Measurements from ENCODE around the gene PLA2G4E. TPM values are rescaled to one million over a fixed set of nuclear protein-coding genes. Genes with fewer than 3 reads are reported as not detected.
A peak's percentile ranks its signal among the peaks of the same experiment; 100 is the strongest.

PLA2G4E gene
- total RNA-seq, 1 experiment from 2014 or later = 1.8 TPM

DNA sequence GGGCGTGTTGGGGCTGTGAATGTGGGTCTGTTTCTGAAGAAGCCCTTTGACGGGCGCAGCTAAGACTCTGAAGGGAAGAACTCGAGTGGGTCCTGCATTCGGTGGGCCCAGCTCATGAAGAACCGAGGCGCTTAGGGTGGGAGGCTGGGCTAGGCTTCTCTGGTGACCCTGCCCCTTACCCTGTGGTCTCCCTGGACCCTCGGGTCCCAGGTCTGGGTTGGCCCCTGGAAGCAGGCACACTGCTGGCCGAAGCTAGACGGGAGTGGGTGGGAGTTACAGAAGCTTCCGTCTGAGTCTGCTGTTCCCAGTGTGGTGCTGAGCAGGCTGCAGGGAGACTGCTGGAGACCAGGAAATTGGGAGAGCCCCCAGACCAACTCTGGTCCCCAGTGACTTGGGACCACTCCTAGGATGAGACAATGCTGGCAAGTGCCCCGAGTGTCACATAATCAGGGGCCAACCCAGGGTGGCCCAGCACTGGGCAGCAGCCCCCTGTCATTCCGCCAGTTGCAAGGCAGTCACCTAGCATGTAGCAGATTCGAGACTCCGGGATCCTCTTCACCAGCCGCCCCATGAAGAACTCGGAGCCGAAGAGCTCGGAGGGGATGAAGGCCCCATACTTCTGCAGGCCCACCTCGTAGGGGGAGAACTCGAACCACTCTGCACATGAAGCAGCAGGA lies 31.8 kb downstream of the PLA2G4E start:
- peak overlapping the region; percentile 29 for H3K27ac Mint-ChIP-seq (ENCODE audit: unreplicated experiment)
- Histone ChIP-seq H3K4me1 (peaks cover 18% of the 10 kb centered on the region), H3K27me3 (replicated peaks; ENCODE audit: control insufficient read depth, insufficient read depth, low read length) (no peaks in the 10 kb centered on the region), H3K9me3 (no peaks in the 10 kb centered on the region), H3K36me3 (ENCODE audit: control insufficient read depth, insufficient read depth, low read length) (no peaks in the 10 kb centered on the region), H3K4me3 (ENCODE audit: low read depth, low read length) (no peak overlapping the region)
- no peak for TF ChIP-seq CTCF (IDR thresholded peaks at IDR 0.05; ENCODE audit: insufficient read depth in 1 of 2, low read depth in 1 of 2, low read length in 1 of 2, severe bottlenecking in 1 of 2, unreplicated experiment in 1 of 2)
- BruUV-seq (replicated peaks) = no TSS peak
- no peaks in the 10 kb centered on the region for H3K9me3 Mint-ChIP-seq (ENCODE audit: unreplicated experiment)
- intact Hi-C loops (cut with micrococcal nuclease; ENCODE audit: unreplicated experiment) = loop anchor here (1.0 to 2.0 kb wide), 4 partner anchors 68 to 146 kb away; no protein-coding TSS in a partner anchor
- no peak overlapping the region for H3K4me3 Mint-ChIP-seq (ENCODE audit: unreplicated experiment)
- POLR2A ChIA-PET = no interaction called here
- no peaks in the 10 kb centered on the region for H3K27me3 Mint-ChIP-seq (ENCODE audit: insufficient read depth, unreplicated experiment)
- CTCF ChIA-PET = interaction anchor here (0.7 to 3.0 kb wide), 8 partner anchors 16 to 95 kb away, joined by 3 to 24 read pairs (median 9); partner anchors contain the start of gene EHD4
- H3K4me1 Mint-ChIP-seq (ENCODE audit: low read depth, unreplicated experiment) = peaks cover 17% of the 10 kb centered on the region
- peak in 1 of 2 experiments; percentile 19 for DNase-seq
- H3K36me3 Mint-ChIP-seq (ENCODE audit: insufficient read depth, unreplicated experiment) = no peaks in the 10 kb centered on the region

DNA sequence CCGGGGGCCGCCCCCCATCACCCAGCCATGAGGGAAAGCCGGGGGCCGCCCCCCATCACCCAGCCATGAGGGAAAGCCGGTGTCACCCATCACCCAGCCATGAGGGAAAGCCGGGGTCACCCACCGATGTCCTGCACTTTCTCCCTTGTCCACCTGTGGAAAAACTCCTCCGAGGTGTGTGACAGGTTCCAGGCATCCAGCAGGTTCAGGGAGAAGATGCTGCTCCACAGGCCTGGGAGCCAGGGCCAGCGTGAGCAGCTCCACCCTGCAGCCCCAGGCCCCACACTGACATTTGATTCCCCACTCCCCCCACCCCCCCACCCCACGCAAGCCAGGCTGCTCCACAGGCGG lies 32.9 kb downstream of the PLA2G4E start:
- no peak overlapping the region for H3K4me3 ChIP-seq (ENCODE audit: low read depth, low read length)
- H3K27me3 Mint-ChIP-seq (ENCODE audit: insufficient read depth, unreplicated experiment) = no peaks in the 10 kb centered on the region
- CTCF ChIA-PET = interaction anchor here (1.2 to 3.0 kb wide), 3 partner anchors 15 to 96 kb away, joined by 5 to 24 read pairs (median 12); partner anchors contain the start of gene EHD4
- intact Hi-C loops (cut with micrococcal nuclease; ENCODE audit: unreplicated experiment) = loop anchor here (2.0 kb wide), 2 partner anchors 79 to 147 kb away; no protein-coding TSS in a partner anchor
- no peak for TF ChIP-seq CTCF (IDR thresholded peaks at IDR 0.05; ENCODE audit: insufficient read depth in 1 of 2, low read depth in 1 of 2, low read length in 1 of 2, severe bottlenecking in 1 of 2, unreplicated experiment in 1 of 2)
- H3K9me3 ChIP-seq = no peaks in the 10 kb centered on the region
- H3K27me3 ChIP-seq (replicated peaks; ENCODE audit: control insufficient read depth, insufficient read depth, low read length) = no peaks in the 10 kb centered on the region
- peaks cover 18% of the 10 kb centered on the region for H3K4me1 ChIP-seq
- H3K4me1 Mint-ChIP-seq (ENCODE audit: low read depth, unreplicated experiment) = peaks cover 21% of the 10 kb centered on the region
- H3K36me3 Mint-ChIP-seq (ENCODE audit: insufficient read depth, unreplicated experiment) = no peaks in the 10 kb centered on the region
- no peaks in the 10 kb centered on the region for H3K36me3 ChIP-seq (ENCODE audit: control insufficient read depth, insufficient read depth, low read length)
- DNase-seq = no peak
- BruUV-seq (replicated peaks) = no TSS peak
- no peak overlapping the region for H3K27ac Mint-ChIP-seq (ENCODE audit: unreplicated experiment)
- H3K9me3 Mint-ChIP-seq (ENCODE audit: unreplicated experiment) = no peaks in the 10 kb centered on the region
- POLR2A ChIA-PET = no interaction called here
- no peak overlapping the region for H3K4me3 Mint-ChIP-seq (ENCODE audit: unreplicated experiment)

DNA sequence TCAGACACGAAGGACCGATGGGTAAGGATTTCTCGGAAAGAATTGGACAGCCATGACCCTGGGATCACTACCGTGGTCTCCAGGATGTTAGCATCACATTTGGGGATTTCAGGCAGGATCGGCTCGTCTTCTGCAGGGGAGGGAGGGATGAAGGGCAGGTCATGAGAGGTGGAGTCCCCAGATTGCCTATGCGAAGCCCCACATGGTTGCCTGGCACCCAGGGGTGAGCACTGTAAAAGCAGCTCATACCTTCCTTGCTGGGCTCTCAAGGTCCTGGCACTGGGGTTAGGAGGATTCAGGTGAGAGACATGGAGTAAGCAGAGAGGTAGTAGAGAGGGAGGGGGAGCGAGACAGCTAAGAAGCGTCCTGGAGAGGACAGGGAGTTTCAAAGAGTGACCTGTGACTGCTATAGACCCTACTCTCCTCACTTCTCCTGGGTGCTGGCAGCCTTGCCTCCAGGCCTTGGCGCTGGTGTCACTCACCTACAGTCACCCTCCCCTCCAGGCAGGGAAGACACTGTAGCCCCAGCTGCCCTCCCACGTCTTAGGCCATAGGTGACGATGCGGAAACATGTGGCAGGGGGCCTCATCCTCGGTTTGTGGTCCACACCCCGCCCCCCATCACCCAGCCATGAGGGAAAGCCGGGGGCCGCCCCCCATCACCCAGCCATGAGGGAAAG lies 33.5 kb downstream of the PLA2G4E start:
- H3K9me3 Mint-ChIP-seq (ENCODE audit: unreplicated experiment) = no peaks in the 10 kb centered on the region
- H3K4me3 Mint-ChIP-seq (ENCODE audit: unreplicated experiment) = no peak overlapping the region
- H3K27me3 Mint-ChIP-seq (ENCODE audit: insufficient read depth, unreplicated experiment) = no peaks in the 10 kb centered on the region
- no TSS peak for BruUV-seq (replicated peaks)
- no peak for TF ChIP-seq CTCF (IDR thresholded peaks at IDR 0.05; ENCODE audit: insufficient read depth in 1 of 2, low read depth in 1 of 2, low read length in 1 of 2, severe bottlenecking in 1 of 2, unreplicated experiment in 1 of 2)
- H3K4me1 Mint-ChIP-seq (ENCODE audit: low read depth, unreplicated experiment) = peaks cover 21% of the 10 kb centered on the region
- H3K27me3 ChIP-seq (replicated peaks; ENCODE audit: control insufficient read depth, insufficient read depth, low read length) = no peaks in the 10 kb centered on the region
- H3K36me3 Mint-ChIP-seq (ENCODE audit: insufficient read depth, unreplicated experiment) = no peaks in the 10 kb centered on the region
- H3K27ac Mint-ChIP-seq (ENCODE audit: unreplicated experiment) = no peak overlapping the region
- H3K9me3 ChIP-seq = no peaks in the 10 kb centered on the region
- CTCF ChIA-PET = interaction anchor here (1.2 to 3.0 kb wide), 3 partner anchors 15 to 97 kb away, joined by 5 to 24 read pairs (median 12); partner anchors contain the start of gene EHD4
- H3K4me1 ChIP-seq = peaks cover 22% of the 10 kb centered on the region
- POLR2A ChIA-PET = no interaction called here
- H3K4me3 ChIP-seq (ENCODE audit: low read depth, low read length) = no peak overlapping the region
- no peaks in the 10 kb centered on the region for H3K36me3 ChIP-seq (ENCODE audit: control insufficient read depth, insufficient read depth, low read length)
- intact Hi-C loops (cut with micrococcal nuclease; ENCODE audit: unreplicated experiment) = no loop called here
- DNase-seq = no peak

Data from Caco-2 (cell line).